Measurements from ENCODE around the gene TIMP2. TPM values are rescaled to one million over a fixed set of nuclear protein-coding genes. Genes with fewer than 3 reads are reported as not detected.
A peak's percentile ranks its signal among the peaks of the same experiment; 100 is the strongest.

Gene TIMP2
- total RNA-seq, 2 experiments from 2014 or later, result 0.54 TPM; not detected in 1

GRCh38 chr17:78840530-78840779 is 84.7 kb downstream of the TIMP2 start:
- Histone ChIP-seq H3K4me3 (ENCODE audit: low read depth, low read length, poor library complexity, severe bottlenecking) (peak overlapping the region; percentile 84), H4K20me1 (ENCODE audit: insufficient read depth, low read length) (peaks cover 22% of the 10 kb centered on the region; the same call in 1 of the 2 replicates), H3K4me1 (ENCODE audit: insufficient read depth, low read length, poor library complexity, severe bottlenecking) (peaks cover 28% of the 10 kb centered on the region), H3K4me2 (ENCODE audit: low read length) (peak overlapping the region; percentile 89), H2AFZ (ENCODE audit: low read length) (peak overlapping the region; percentile 3; the same call in 1 of the 2 replicates), H3K9me2 (ENCODE audit: insufficient read depth, low read length) (no peaks in the 10 kb centered on the region), H3K79me2 (ENCODE audit: insufficient read depth, low read depth, low read length) (peaks cover 40% of the 10 kb centered on the region), H3K9me3 (ENCODE audit: low read length) (no peaks in the 10 kb centered on the region), H3K36me3 (ENCODE audit: insufficient read depth, low read length) (peaks cover 34% of the 10 kb centered on the region), H3K27ac (ENCODE audit: low read depth, low read length, poor library complexity, severe bottlenecking) (peak overlapping the region; percentile 58)
- TF ChIP-seq EZH2phosphoT487 (IDR thresholded peaks at IDR 0.05; ENCODE audit: borderline replicate concordance, low read depth, low read length), result no peak
- TF ChIP-seq, protein P1, sequence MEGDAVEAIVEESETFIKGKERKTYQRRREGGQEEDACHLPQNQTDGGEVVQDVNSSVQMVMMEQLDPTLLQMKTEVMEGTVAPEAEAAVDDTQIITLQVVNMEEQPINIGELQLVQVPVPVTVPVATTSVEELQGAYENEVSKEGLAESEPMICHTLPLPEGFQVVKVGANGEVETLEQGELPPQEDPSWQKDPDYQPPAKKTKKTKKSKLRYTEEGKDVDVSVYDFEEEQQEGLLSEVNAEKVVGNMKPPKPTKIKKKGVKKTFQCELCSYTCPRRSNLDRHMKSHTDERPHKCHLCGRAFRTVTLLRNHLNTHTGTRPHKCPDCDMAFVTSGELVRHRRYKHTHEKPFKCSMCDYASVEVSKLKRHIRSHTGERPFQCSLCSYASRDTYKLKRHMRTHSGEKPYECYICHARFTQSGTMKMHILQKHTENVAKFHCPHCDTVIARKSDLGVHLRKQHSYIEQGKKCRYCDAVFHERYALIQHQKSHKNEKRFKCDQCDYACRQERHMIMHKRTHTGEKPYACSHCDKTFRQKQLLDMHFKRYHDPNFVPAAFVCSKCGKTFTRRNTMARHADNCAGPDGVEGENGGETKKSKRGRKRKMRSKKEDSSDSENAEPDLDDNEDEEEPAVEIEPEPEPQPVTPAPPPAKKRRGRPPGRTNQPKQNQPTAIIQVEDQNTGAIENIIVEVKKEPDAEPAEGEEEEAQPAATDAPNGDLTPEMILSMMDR (conservative IDR thresholded peaks at IDR 0.05; ENCODE audit: low read length), result no peak
- no peak for DNase-seq (ENCODE audit: low spot score)
- ChIA-PET POLR2A (no interaction called here), CTCF (ENCODE audit: unreplicated experiment) (no interaction called here)
- BruUV-seq (replicated peaks), result no TSS peak
- intact Hi-C loops (cut with micrococcal nuclease; ENCODE audit: unreplicated experiment), result loop anchor here (2.0 to 5.0 kb wide), 3 partner anchors 60 to 343 kb away; no protein-coding TSS in a partner anchor

DNA sequence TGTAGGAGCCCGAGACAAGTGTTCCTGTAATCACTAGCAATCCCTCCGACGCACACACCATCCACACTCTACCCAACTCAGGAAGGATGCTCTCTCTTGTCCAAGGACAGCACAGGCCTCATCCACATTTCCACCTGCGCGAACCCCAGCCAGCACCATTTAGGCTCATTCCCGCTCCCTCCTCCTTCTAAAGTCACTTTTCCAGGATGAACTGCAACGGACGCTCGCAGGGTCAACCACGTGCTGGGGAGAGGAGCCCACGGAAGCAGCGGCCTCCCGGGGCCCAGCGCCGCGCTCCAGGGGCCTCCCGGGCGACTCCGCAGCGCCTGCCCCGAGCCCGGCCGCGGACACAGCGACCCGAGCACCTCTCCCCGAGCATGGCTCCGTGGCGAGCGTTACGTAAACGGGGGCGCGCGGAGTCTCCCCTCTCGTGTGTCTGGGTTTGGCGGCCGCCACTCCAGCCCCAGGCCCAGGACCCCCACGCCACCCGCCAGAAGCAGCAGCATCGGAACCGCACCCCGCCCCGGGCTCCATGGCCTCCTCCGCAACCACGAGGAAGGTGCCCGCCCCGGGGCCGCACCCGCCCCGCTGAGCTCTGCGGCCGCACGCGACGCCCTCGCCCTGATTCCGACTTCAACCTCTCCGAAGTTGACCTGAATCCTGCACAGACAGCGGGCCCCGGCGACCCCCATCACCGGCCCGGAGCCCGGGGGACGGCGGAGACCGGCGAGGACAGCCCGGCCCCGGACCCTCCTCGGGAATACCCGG is 85.2 kb downstream of the TIMP2 start:
- TF ChIP-seq, protein P1 (conservative IDR thresholded peaks at IDR 0.05; ENCODE audit: low read length), result no peak
- TF ChIP-seq EZH2phosphoT487 (IDR thresholded peaks at IDR 0.05; ENCODE audit: borderline replicate concordance, low read depth, low read length), result no peak
- H3K9me3 ChIP-seq (ENCODE audit: low read length), result no peaks in the 10 kb centered on the region
- H3K4me3 ChIP-seq (ENCODE audit: low read depth, low read length, poor library complexity, severe bottlenecking), result peak overlapping the region; percentile 84
- H3K79me2 ChIP-seq (ENCODE audit: insufficient read depth, low read depth, low read length), result peaks cover 40% of the 10 kb centered on the region
- peak; percentile 52 for DNase-seq (ENCODE audit: low spot score)
- peaks cover 28% of the 10 kb centered on the region for H3K4me1 ChIP-seq (ENCODE audit: insufficient read depth, low read length, poor library complexity, severe bottlenecking)
- CTCF ChIA-PET (ENCODE audit: unreplicated experiment), result no interaction called here
- no peaks in the 10 kb centered on the region for H3K9me2 ChIP-seq (ENCODE audit: insufficient read depth, low read length)
- intact Hi-C loops (cut with micrococcal nuclease; ENCODE audit: unreplicated experiment), result loop anchor here (2.0 to 5.0 kb wide), 3 partner anchors 59 to 343 kb away; no protein-coding TSS in a partner anchor
- peak overlapping the region; percentile 58 for H3K27ac ChIP-seq (ENCODE audit: low read depth, low read length, poor library complexity, severe bottlenecking)
- H3K36me3 ChIP-seq (ENCODE audit: insufficient read depth, low read length), result peaks cover 39% of the 10 kb centered on the region
- H4K20me1 ChIP-seq (ENCODE audit: insufficient read depth, low read length), result peaks cover 22% of the 10 kb centered on the region; the same call in 1 of the 2 replicates
- no TSS peak for BruUV-seq (replicated peaks)
- H3K4me2 ChIP-seq (ENCODE audit: low read length), result peak overlapping the region; percentile 89
- H2AFZ ChIP-seq (ENCODE audit: low read length), result peak overlapping the region; percentile 3; the same call in 1 of the 2 replicates
- POLR2A ChIA-PET, result no interaction called here

- POLR2A ChIA-PET, result interaction anchor here (1.2 kb wide), 1 partner anchor 20 kb away, joined by 3 read pairs; no protein-coding TSS in a partner anchor
- intact Hi-C loops (cut with micrococcal nuclease; ENCODE audit: unreplicated experiment), result no loop called here
- Histone ChIP-seq H4K20me1 (ENCODE audit: insufficient read depth, low read length) (peaks cover 22% of the 10 kb centered on the region; the same call in 1 of the 2 replicates), H3K4me3 (ENCODE audit: low read depth, low read length, poor library complexity, severe bottlenecking) (peak overlapping the region; percentile 84), H3K79me2 (ENCODE audit: insufficient read depth, low read depth, low read length) (peaks cover 40% of the 10 kb centered on the region), H3K9me3 (ENCODE audit: low read length) (no peaks in the 10 kb centered on the region), H3K4me2 (ENCODE audit: low read length) (peak overlapping the region; percentile 89), H3K4me1 (ENCODE audit: insufficient read depth, low read length, poor library complexity, severe bottlenecking) (peaks cover 28% of the 10 kb centered on the region), H3K27ac (ENCODE audit: low read depth, low read length, poor library complexity, severe bottlenecking) (peak overlapping the region; percentile 58), H3K36me3 (ENCODE audit: insufficient read depth, low read length) (peaks cover 46% of the 10 kb centered on the region), H2AFZ (ENCODE audit: low read length) (peak overlapping the region; percentile 3; the same call in 1 of the 2 replicates), H3K9me2 (ENCODE audit: insufficient read depth, low read length) (no peaks in the 10 kb centered on the region)
- DNase-seq (ENCODE audit: low spot score), result peak; percentile 27
- CTCF ChIA-PET (ENCODE audit: unreplicated experiment), result no interaction called here
- no peak for TF ChIP-seq EZH2phosphoT487 (IDR thresholded peaks at IDR 0.05; ENCODE audit: borderline replicate concordance, low read depth, low read length)
- TF ChIP-seq, protein P1 (conservative IDR thresholded peaks at IDR 0.05; ENCODE audit: low read length), result no peak
- no TSS peak for BruUV-seq (replicated peaks)
Measured at GRCh38 chr17:78839235-78839761, 85.9 kb downstream of the TIMP2 start.

Measured in OCI-LY7 (cell line).